Activated T-helper 1 cell treated with anti-CD3 and anti-CD28 coated beads, Interleukin-12 subunit alpha, Interleukin-12 subunit beta, Interleukin-2, Interleukin-4 antibody, amounts not matched to agents 30 ng/mL and 10 ng/mL and 1 ng/mL, durations not matched to agents 14 hours and 24 hours and 36 hours (primary cell): ENCODE results near the gene BTN3A1. TPM values are rescaled to one million over a fixed set of nuclear protein-coding genes. Genes with fewer than 3 reads are reported as not detected.
"Not testable (repeated sequence)": the region's sequence is repeated elsewhere in the genome, so short reads cannot be mapped to it uniquely, and the experiment has no call there.

Source experiments
- DNase-seq: peaks from one replicate; pipeline ENCODE4 v3.0.0; 2021; ENCODE audit warnings: low spot score
- H3K27ac Mint-ChIP-seq: one replicate; pipeline ENCODE4 v1.8.0; 2021; ENCODE audit warnings: mild to moderate bottlenecking, mixed read lengths
- H3K27me3 Mint-ChIP-seq: one replicate; pipeline ENCODE4 v1.8.0; 2022; ENCODE audit warnings: mild to moderate bottlenecking, moderate library complexity, mixed read lengths; ENCODE audit not compliant: insufficient read depth
- H3K36me3 Mint-ChIP-seq: one replicate; pipeline ENCODE4 v1.8.0; 2021; ENCODE audit warnings: low read depth, mixed read lengths
- H3K4me1 Mint-ChIP-seq: one replicate; pipeline ENCODE4 v1.8.0; 2021; ENCODE audit warnings: low read depth, mixed read lengths
- H3K4me3 Mint-ChIP-seq: one replicate; pipeline ENCODE4 v1.8.0; 2021; ENCODE audit warnings: mild to moderate bottlenecking, moderate library complexity, mixed read lengths
- H3K9me3 Mint-ChIP-seq: one replicate; pipeline ENCODE4 v1.8.0; 2021; ENCODE audit warnings: mixed read lengths
- intact Hi-C: fragments of 100-400 bp; cut with micrococcal nuclease; formaldehyde crosslinking; loops from one replicate; pipeline ENCODE4 v1.15.1; 2024
- total RNA-seq: library from RNA; stranded (reverse); gene quantifications from 2 replicates; pipeline ENCODE4 v1.2.3, GENCODE V29; 2022

The BTN3A1 gene
- total RNA-seq, 1 donor from 2014 or later = 30.6 TPM

DNA sequence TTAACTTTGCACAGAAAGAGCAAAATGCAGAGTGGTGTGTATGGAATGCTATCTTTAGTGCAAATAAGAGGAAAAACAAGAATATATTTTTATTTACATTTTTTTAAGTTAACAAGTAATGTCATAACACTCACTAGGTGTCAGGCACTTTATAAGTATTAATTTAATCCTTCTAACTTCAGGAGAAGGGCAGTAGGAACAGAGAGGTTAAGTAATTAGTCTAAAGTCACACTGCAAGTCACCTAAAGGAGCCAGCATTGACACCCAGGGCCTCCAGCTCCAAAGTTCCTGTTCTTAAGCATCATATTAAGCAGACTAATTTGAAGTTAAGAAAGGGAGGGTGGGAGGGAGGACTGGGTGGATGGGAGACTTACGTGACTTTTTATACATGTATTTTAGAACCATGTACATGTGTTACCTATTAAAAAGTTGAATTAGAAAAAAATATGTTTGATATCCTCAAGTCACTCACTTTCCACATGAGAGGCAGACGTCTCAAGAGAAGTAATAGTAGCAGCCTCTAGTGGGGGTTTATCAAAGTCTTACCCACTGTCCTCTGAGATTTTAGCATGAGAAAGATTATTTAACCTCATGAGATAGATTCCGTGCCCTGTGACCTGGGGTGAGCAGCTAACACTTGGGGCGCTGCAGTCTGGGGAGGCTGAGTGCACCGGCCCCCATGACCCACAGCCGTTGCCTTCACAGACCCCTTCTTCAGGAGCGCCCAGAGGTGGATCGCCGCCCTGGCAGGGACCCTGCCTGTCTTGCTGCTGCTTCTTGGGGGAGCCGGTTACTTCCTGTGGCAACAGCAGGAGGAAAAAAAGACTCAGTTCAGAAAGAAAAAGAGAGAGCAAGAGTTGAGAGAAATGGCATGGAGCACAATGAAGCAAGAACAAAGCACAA is 7.0 kb downstream of the BTN3A1 start:
- DNase-seq = no peak

GRCh38 chr6:26411751-26412150 is 9.7 kb downstream of the BTN3A1 start:
- Mint-ChIP-seq H3K9me3 (peaks cover 19% of the 10 kb centered on the region), H3K36me3 (peaks cover 79% of the 10 kb centered on the region), H3K27ac (peak overlapping the region; percentile 47), H3K27me3 (no peaks in the 10 kb centered on the region), H3K4me3 (no peak overlapping the region), H3K4me1 (peaks cover 17% of the 10 kb centered on the region)
- intact Hi-C loops = no loop called here
- no peak for DNase-seq

More for the DNA sequence above, 7.0 kb downstream of the BTN3A1 start:
- Mint-ChIP-seq H3K4me3 (no peak overlapping the region), H3K4me1 (peaks cover 40% of the 10 kb centered on the region), H3K27ac (no peak overlapping the region), H3K9me3 (no peaks in the 10 kb centered on the region), H3K27me3 (no peaks in the 10 kb centered on the region), H3K36me3 (peaks cover 73% of the 10 kb centered on the region)
- intact Hi-C loops = no loop called here

- no peak overlapping the region for H3K4me3 Mint-ChIP-seq
- no peaks in the 10 kb centered on the region for H3K27me3 Mint-ChIP-seq
- H3K4me1 Mint-ChIP-seq = peaks cover 12% of the 10 kb centered on the region
- H3K36me3 Mint-ChIP-seq = peaks cover 77% of the 10 kb centered on the region
- H3K9me3 Mint-ChIP-seq = peaks cover 23% of the 10 kb centered on the region
- no peak for DNase-seq
- intact Hi-C loops = no loop called here
- no peak overlapping the region for H3K27ac Mint-ChIP-seq
Measured at GRCh38 chr6:26412228-26412627, 10.2 kb downstream of the BTN3A1 start.

DNA sequence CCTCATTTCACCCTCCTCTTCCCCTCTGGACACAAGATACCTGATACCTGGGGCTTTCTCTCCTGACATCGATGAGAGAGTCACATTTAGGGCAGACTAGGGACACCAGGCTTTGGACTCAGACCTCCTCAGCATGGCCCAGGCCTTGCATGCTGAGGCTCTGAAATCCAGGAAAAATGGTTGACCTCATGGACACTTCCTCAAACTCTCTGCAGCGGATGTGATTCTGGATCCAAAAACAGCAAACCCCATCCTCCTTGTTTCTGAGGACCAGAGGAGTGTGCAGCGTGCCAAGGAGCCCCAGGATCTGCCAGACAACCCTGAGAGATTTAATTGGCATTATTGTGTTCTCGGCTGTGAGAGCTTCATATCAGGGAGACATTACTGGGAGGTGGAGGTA is 10.9 kb downstream of the BTN3A1 start:
- Mint-ChIP-seq H3K36me3 (peaks cover 76% of the 10 kb centered on the region), H3K4me3 (no peak overlapping the region), H3K4me1 (peaks cover 5% of the 10 kb centered on the region), H3K27ac (no peak overlapping the region), H3K27me3 (no peaks in the 10 kb centered on the region), H3K9me3 (peaks cover 31% of the 10 kb centered on the region)
- intact Hi-C loops = no loop called here
- DNase-seq = no peak

GRCh38 chr6:26414281-26414680 is 12.2 kb downstream of the BTN3A1 start:
- H3K27ac Mint-ChIP-seq = no peak overlapping the region
- peaks cover 78% of the 10 kb centered on the region for H3K36me3 Mint-ChIP-seq

GRCh38 chr6:26415036-26415614 is 13.1 kb downstream of the BTN3A1 start:
- peaks cover 44% of the 10 kb centered on the region for H3K9me3 Mint-ChIP-seq
- intact Hi-C loops = no loop called here
- H3K27me3 Mint-ChIP-seq = no peaks in the 10 kb centered on the region
- no peaks in the 10 kb centered on the region for H3K4me1 Mint-ChIP-seq
- no peak for DNase-seq
- no peak overlapping the region for H3K27ac Mint-ChIP-seq
- H3K4me3 Mint-ChIP-seq = no peak overlapping the region
- peaks cover 71% of the 10 kb centered on the region for H3K36me3 Mint-ChIP-seq

More at GRCh38 chr6:26414281-26414680, 12.2 kb downstream of the BTN3A1 start:
- H3K9me3 Mint-ChIP-seq = peaks cover 43% of the 10 kb centered on the region
- DNase-seq = no peak
- intact Hi-C loops = no loop called here
- H3K4me3 Mint-ChIP-seq = no peak overlapping the region
- H3K4me1 Mint-ChIP-seq = no peaks in the 10 kb centered on the region
- no peaks in the 10 kb centered on the region for H3K27me3 Mint-ChIP-seq

DNA sequence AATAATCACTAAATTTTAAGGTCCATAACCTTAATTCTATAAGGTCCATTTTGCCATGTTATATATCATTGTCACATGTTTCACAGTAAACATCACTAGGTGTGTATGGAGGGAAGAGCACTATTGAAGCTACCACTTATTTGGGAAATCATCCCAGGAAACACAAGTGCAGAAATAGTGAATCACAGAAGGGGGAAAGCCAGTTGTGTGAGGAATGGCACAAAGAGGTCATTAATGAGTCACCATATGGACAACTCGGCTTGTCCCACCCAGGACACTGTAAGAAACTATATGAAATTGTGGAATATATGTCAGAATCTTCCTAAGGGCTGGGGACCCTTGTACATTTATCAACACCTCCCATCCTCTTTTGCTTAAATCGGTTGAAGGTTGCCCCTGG is 13.7 kb downstream of the BTN3A1 start:
- Mint-ChIP-seq H3K27ac (no peak overlapping the region), H3K9me3 (peaks cover 44% of the 10 kb centered on the region), H3K4me3 (no peak overlapping the region), H3K36me3 (peaks cover 65% of the 10 kb centered on the region), H3K4me1 (no peaks in the 10 kb centered on the region), H3K27me3 (no peaks in the 10 kb centered on the region)
- intact Hi-C loops = no loop called here
- no peak for DNase-seq

DNA sequence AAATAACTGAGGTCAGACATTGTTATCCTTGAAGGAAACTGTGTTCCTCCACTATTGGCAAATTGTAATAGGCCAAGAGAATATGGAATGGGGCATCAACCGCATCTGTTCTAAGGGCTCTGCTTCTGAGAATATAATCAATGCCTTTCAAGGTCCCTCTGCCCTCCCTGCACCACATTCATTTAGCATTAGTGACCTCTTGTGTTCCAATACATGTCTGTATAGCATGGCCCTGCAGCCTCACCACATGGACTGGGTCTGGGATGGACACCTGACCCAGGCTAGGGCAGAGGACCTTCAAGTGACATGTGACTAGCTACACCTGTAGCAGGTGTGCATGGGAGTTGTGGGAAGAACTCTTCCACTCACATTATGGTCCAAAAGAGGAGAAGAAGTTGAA is 14.2 kb downstream of the BTN3A1 start:
- no peaks in the 10 kb centered on the region for H3K27me3 Mint-ChIP-seq
- intact Hi-C loops = no loop called here
- no peak for DNase-seq

DNA sequence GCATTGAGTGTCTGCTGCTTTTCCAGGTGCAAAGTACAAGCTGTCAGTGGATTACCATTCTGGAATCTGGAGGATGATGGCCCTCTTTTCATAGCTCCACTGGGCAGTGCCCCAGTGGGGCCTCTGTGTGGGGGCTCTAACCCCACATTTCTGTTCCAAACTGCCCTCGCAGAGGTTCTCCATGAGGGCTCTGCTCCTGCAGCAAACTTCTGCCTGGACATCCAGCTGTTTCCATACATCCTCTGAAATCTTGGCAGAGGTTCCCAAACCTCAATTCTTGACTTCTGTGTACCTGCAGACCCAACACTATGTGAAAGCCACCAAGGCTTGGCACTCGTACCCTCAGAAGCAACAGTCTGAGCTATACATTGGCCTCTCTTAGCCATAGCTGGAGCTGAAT is 16.0 kb downstream of the BTN3A1 start:
- H3K27ac Mint-ChIP-seq, H3K4me3 Mint-ChIP-seq, H3K27me3 Mint-ChIP-seq, DNase-seq, H3K4me1 Mint-ChIP-seq, intact Hi-C loops: not testable (repeated sequence)
- Mint-ChIP-seq H3K36me3 (peaks cover 45% of the 10 kb centered on the region), H3K9me3 (peaks cover 44% of the 10 kb centered on the region)

More for the DNA sequence above, 14.2 kb downstream of the BTN3A1 start:
- Mint-ChIP-seq H3K27ac (no peak overlapping the region), H3K4me1 (no peaks in the 10 kb centered on the region), H3K36me3 (peaks cover 61% of the 10 kb centered on the region), H3K4me3 (no peak overlapping the region), H3K9me3 (peaks cover 44% of the 10 kb centered on the region)

- Mint-ChIP-seq H3K9me3 (peaks cover 44% of the 10 kb centered on the region), H3K36me3 (peaks cover 38% of the 10 kb centered on the region)
- H3K27ac Mint-ChIP-seq, H3K4me1 Mint-ChIP-seq, H3K4me3 Mint-ChIP-seq, intact Hi-C loops, DNase-seq, H3K27me3 Mint-ChIP-seq: not testable (repeated sequence)
Measured at GRCh38 chr6:26418795-26419194, 16.7 kb downstream of the BTN3A1 start.

DNA sequence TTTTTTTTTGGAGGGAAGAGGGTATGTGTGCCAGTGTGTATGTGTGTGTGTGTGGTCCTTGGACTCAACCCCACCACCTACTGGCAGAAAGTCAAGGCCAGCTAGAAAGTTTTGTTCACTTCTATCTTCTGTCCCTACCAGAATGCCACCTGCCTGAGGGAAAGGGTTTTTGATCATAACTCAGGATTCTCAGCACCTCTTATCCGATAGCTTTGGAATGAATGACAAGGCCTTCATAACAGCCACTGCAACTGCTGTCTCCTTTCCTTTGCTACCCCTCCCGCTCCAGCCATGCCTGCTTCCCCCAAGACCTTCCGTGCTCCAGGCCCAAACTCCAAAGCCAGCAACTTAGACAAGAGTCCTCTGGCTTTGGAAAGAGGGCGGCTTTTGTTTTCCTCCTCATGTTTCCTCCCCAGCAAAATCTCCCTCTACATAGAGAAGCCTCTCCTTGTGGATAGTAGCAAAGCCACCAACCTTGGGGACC is 18.7 kb downstream of the BTN3A1 start:
- Mint-ChIP-seq H3K27ac (no peak overlapping the region), H3K4me1 (peaks cover 4% of the 10 kb centered on the region), H3K27me3 (no peaks in the 10 kb centered on the region), H3K36me3 (peaks cover 24% of the 10 kb centered on the region), H3K4me3 (no peak overlapping the region), H3K9me3 (peaks cover 35% of the 10 kb centered on the region)
- DNase-seq = no peak
- intact Hi-C loops = loop anchor here (1.0 to 2.0 kb wide), 5 partner anchors 18 to 78 kb away; partner anchors contain the start of genes BTN2A1, BTN2A2, BTN3A1 and BTN3A3

- H3K27ac Mint-ChIP-seq = no peak overlapping the region
- peaks cover 19% of the 10 kb centered on the region for H3K36me3 Mint-ChIP-seq
- H3K27me3 Mint-ChIP-seq = no peaks in the 10 kb centered on the region
- no peak overlapping the region for H3K4me3 Mint-ChIP-seq
- peak; percentile 37 for DNase-seq
- peaks cover 28% of the 10 kb centered on the region for H3K9me3 Mint-ChIP-seq
- H3K4me1 Mint-ChIP-seq = peaks cover 4% of the 10 kb centered on the region
- intact Hi-C loops = loop anchor here (1.0 to 2.0 kb wide), 4 partner anchors 19 to 39 kb away; partner anchors contain the start of genes BTN2A1, BTN2A2, BTN3A1 and BTN3A3
Measured at GRCh38 chr6:26421259-26422144, 19.4 kb downstream of the BTN3A1 start.
